ENCODE measurements around the gene KLHL41.

Gene KLHL41

GRCh38 chr2:169479257-169480078 is 30.0 kb upstream of the KLHL41 start, which contains the start of gene BBS5:
TSS of gene BBS5 (plus strand) at chr2:169479494. CDS start at chr2:169479554, 60 bp downstream.
- TF ChIP-seq CREB1 (IDR thresholded peaks at IDR 0.05; ENCODE audit: low read depth): no peak; the same call in 1 of the 2 replicates
- TF ChIP-seq RAD21 (IDR thresholded peaks at IDR 0.05; ENCODE audit: low read depth): peak; percentile 49
- TF ChIP-seq TCF12 (IDR thresholded peaks at IDR 0.05; ENCODE audit: low read depth): peak; percentile 47; the same call in 1 of the 2 replicates
- TF ChIP-seq TEAD4 (IDR thresholded peaks at IDR 0.05): peak; percentile 23; the same call in 1 of the 2 replicates
- peak; percentile 81 for TF ChIP-seq MAX (IDR thresholded peaks at IDR 0.05)
- TF ChIP-seq YY1 (IDR thresholded peaks at IDR 0.05; ENCODE audit: low read depth): peak; percentile 70
- TF ChIP-seq FOXM1 (IDR thresholded peaks at IDR 0.05; ENCODE audit: borderline replicate concordance, low read depth): no peak
- no peak for TF ChIP-seq ZBTB7A (IDR thresholded peaks at IDR 0.05; ENCODE audit: low read depth)
- TF ChIP-seq USF1 (IDR thresholded peaks at IDR 0.05): no peak; the same call in 1 of the 2 replicates
- TF ChIP-seq REST (IDR thresholded peaks at IDR 0.05; ENCODE audit: low read depth): no peak
- no peak for TF ChIP-seq EGR1 (IDR thresholded peaks at IDR 0.05)
- no peak for TF ChIP-seq EP300 (IDR thresholded peaks at IDR 0.05; ENCODE audit: borderline replicate concordance)
- TF ChIP-seq TAF1 (IDR thresholded peaks at IDR 0.05; ENCODE audit: low read depth): no peak
- TF ChIP-seq NFIC (IDR thresholded peaks at IDR 0.05): no peak
- TF ChIP-seq CEBPB (IDR thresholded peaks at IDR 0.05): no peak

DNA sequence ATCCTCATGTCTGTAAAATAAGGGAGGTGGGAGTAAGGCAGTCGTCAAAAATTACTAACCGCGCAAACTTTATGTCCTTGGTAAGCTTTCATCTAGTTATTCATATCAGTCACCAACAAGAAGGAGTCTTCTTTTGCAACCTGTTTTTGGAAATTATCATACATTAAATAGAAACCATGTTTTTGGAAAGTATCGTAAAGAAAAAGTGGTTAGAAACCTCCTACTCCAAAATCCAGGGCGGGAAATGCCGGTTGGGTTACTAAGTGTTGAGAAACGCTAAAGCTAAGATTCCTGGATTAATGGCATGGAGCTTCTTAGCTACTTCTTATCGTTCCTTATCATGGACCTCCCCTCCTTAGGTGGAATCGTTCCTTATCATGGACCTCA is 29.4 kb upstream of the KLHL41 start:
- no peak for TF ChIP-seq REST (IDR thresholded peaks at IDR 0.05; ENCODE audit: low read depth)
- no peak for TF ChIP-seq ZBTB7A (IDR thresholded peaks at IDR 0.05; ENCODE audit: low read depth)
- TF ChIP-seq EGR1 (IDR thresholded peaks at IDR 0.05): no peak
- no peak for TF ChIP-seq NFIC (IDR thresholded peaks at IDR 0.05)
- TF ChIP-seq TCF12 (IDR thresholded peaks at IDR 0.05; ENCODE audit: low read depth): no peak
- TF ChIP-seq TAF1 (IDR thresholded peaks at IDR 0.05; ENCODE audit: low read depth): no peak
- TF ChIP-seq USF1 (IDR thresholded peaks at IDR 0.05): no peak
- TF ChIP-seq CREB1 (IDR thresholded peaks at IDR 0.05; ENCODE audit: low read depth): no peak
- TF ChIP-seq YY1 (IDR thresholded peaks at IDR 0.05; ENCODE audit: low read depth): no peak
- no peak for TF ChIP-seq EP300 (IDR thresholded peaks at IDR 0.05; ENCODE audit: borderline replicate concordance)
- no peak for TF ChIP-seq MAX (IDR thresholded peaks at IDR 0.05)

DNA sequence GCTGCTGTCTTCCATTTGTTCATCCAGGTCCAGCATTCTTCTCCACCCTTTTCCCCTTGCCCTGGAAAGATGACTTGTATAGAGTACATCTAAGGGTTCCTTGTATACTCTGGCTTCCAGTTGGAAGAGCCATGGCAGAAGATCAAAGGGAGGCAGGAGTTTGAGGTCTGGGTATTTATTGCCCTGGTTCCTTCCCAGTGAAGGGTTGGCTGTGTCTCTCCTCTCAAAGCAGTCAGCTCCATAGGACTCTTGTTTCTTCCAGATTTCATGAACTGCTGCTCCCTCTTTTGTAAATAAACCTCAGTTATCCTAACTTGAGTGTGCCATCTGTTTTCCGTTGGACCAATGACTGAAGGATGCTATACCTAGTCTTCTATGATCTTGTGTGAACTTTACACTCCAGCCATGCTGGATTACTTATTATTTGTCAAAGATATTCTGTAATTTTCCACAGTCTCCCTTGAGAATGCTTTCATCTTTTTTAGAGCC is 23.8 kb upstream of the KLHL41 start:
- TF ChIP-seq CEBPB (IDR thresholded peaks at IDR 0.05) (no peak), EP300 (IDR thresholded peaks at IDR 0.05; ENCODE audit: borderline replicate concordance) (no peak), CREB1 (IDR thresholded peaks at IDR 0.05; ENCODE audit: low read depth) (no peak), TAF1 (IDR thresholded peaks at IDR 0.05; ENCODE audit: low read depth) (no peak), MAX (IDR thresholded peaks at IDR 0.05) (no peak), YY1 (IDR thresholded peaks at IDR 0.05; ENCODE audit: low read depth) (no peak), REST (IDR thresholded peaks at IDR 0.05; ENCODE audit: low read depth) (no peak)

DNA sequence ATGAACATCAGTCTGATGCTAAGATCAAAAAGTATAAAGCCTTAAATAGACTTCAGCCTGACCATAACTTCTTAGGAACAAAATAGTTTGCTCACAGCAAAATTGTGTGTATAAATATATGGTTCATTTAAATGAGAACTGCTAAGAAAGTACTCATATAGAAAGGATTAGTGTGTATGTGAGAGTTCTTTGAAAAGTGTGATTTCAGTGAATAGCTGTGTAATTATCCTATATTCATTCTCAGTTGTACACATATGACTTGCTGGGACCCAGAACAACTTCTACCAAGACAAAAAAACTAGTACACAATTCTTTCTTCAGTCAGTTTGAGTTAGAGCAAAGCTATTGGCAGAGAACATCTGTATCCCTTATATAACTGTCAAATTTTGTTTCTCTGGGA is 23.0 kb upstream of the KLHL41 start:
- TF ChIP-seq MAX (IDR thresholded peaks at IDR 0.05): no peak
